Measurements from ENCODE around the gene ATAD2B.

GRCh38 chr2:23745068-23745725, 181.7 kb downstream of the ATAD2B start:
- TF ChIP-seq CTCF (IDR thresholded peaks at IDR 0.05; ENCODE audit: low read depth, low read length): no peak
- no peak for TF ChIP-seq MYC (IDR thresholded peaks at IDR 0.05; ENCODE audit: low read depth, low read length)
- TF ChIP-seq POLR2A (IDR thresholded peaks at IDR 0.05; ENCODE audit: extremely low read depth, insufficient read length): no peak

Data from NB4 (cell line).